HEK293 (cell line): Measurements from ENCODE around the gene ARG2.
A peak's percentile ranks its signal among the peaks of the same experiment; 100 is the strongest.

Experiments used
- BCL11A ChIP-seq: fragments of 450-650 bp; formaldehyde crosslinking; IDR thresholded peaks from 2 replicates; pipeline ENCODE4 v1.5.1; 2016; ENCODE audit warnings: low read depth, missing biosample characterization, missing genetic modification characterization
- GLI4 ChIP-seq: fragments of 450-650 bp; formaldehyde crosslinking; IDR thresholded peaks from 2 replicates; pipeline ENCODE4 v1.5.1; 2016; ENCODE audit warnings: missing biosample characterization, missing genetic modification characterization
- KLF10 ChIP-seq: fragments of 450-650 bp; IDR thresholded peaks from 2 replicates; pipeline ENCODE4 v1.5.1; 2018; ENCODE audit warnings: missing biosample characterization, mild to moderate bottlenecking, missing genetic modification characterization
- KLF9 ChIP-seq: fragments of 450-650 bp; formaldehyde crosslinking; IDR thresholded peaks from 2 replicates; pipeline ENCODE4 v1.5.1; 2016; ENCODE audit warnings: missing biosample characterization, missing genetic modification characterization, low read depth
- MEIS1 ChIP-seq: sonication (generic); formaldehyde crosslinking; IDR thresholded peaks from 2 replicates; pipeline ENCODE4 v1.8.1; 2022; ENCODE audit warnings: missing genetic modification reagents, mild to moderate bottlenecking, borderline replicate concordance
- MZF1 ChIP-seq: fragments of 450-650 bp; formaldehyde crosslinking; IDR thresholded peaks from 2 replicates; pipeline ENCODE4 v1.5.1; 2017; ENCODE audit warnings: missing biosample characterization, missing genetic modification characterization, borderline replicate concordance
- OSR2 ChIP-seq: fragments of 450-650 bp; formaldehyde crosslinking; IDR thresholded peaks from 2 replicates; pipeline ENCODE4 v1.5.1; 2016; ENCODE audit warnings: missing biosample characterization, missing genetic modification characterization
- OVOL3 ChIP-seq: fragments of 450-650 bp; formaldehyde crosslinking; IDR thresholded peaks from 2 replicates; pipeline ENCODE4 v1.5.1; 2016; ENCODE audit warnings: missing biosample characterization, missing genetic modification characterization
- SP2 ChIP-seq: fragments of 450-650 bp; formaldehyde crosslinking; IDR thresholded peaks from 2 replicates; pipeline ENCODE4 v1.5.1; 2016; ENCODE audit warnings: missing biosample characterization, missing genetic modification characterization
- SP3 ChIP-seq: fragments of 450-650 bp; formaldehyde crosslinking; IDR thresholded peaks from 2 replicates; pipeline ENCODE4 v1.5.1; 2016; ENCODE audit warnings: missing biosample characterization, missing genetic modification characterization
- SP7 ChIP-seq: fragments of 450-650 bp; formaldehyde crosslinking; IDR thresholded peaks from 2 replicates; pipeline ENCODE4 v1.5.1; 2016; ENCODE audit warnings: missing biosample characterization, missing genetic modification characterization
- YY1 ChIP-seq: fragments of 450-650 bp; formaldehyde crosslinking; IDR thresholded peaks from 2 replicates; pipeline ENCODE4 v1.5.1; 2018; ENCODE audit warnings: missing biosample characterization, missing genetic modification characterization
- ZBTB20 ChIP-seq: fragments of 450-650 bp; formaldehyde crosslinking; IDR thresholded peaks from 2 replicates; pipeline ENCODE4 v1.5.1; 2016; ENCODE audit warnings: missing biosample characterization, missing genetic modification characterization
- ZEB2 ChIP-seq: fragments of 450-650 bp; formaldehyde crosslinking; IDR thresholded peaks from 2 replicates; pipeline ENCODE4 v1.5.1; 2016; ENCODE audit warnings: missing biosample characterization, missing genetic modification characterization
- ZFHX2 ChIP-seq: fragments of 450-650 bp; formaldehyde crosslinking; conservative IDR thresholded peaks from 2 replicates; pipeline ENCODE4 v1.5.1; 2016; ENCODE audit warnings: missing biosample characterization, missing genetic modification characterization
- ZNF112 ChIP-seq: fragments of 450-650 bp; formaldehyde crosslinking; IDR thresholded peaks from 2 replicates; pipeline ENCODE4 v1.5.0; 2017; ENCODE audit warnings: missing biosample characterization, missing genetic modification characterization
- ZNF114 ChIP-seq: fragments of 450-650 bp; formaldehyde crosslinking; IDR thresholded peaks from 2 replicates; pipeline ENCODE4 v1.5.0; 2017; ENCODE audit warnings: missing biosample characterization, missing genetic modification characterization
- ZNF121 ChIP-seq: fragments of 450-650 bp; formaldehyde crosslinking; IDR thresholded peaks from 2 replicates; pipeline ENCODE4 v1.5.1; 2016; ENCODE audit warnings: missing biosample characterization, missing genetic modification characterization
- ZNF133 ChIP-seq: fragments of 450-650 bp; formaldehyde crosslinking; IDR thresholded peaks from 2 replicates; pipeline ENCODE4 v1.5.1; 2016; ENCODE audit warnings: missing biosample characterization, missing genetic modification characterization
- ZNF155 ChIP-seq: fragments of 450-650 bp; formaldehyde crosslinking; IDR thresholded peaks from 2 replicates; pipeline ENCODE4 v1.5.1; 2016; ENCODE audit warnings: missing biosample characterization, missing genetic modification characterization
- ZNF157 ChIP-seq: fragments of 450-650 bp; formaldehyde crosslinking; IDR thresholded peaks from 2 replicates; pipeline ENCODE4 v1.5.1; 2016; ENCODE audit warnings: missing biosample characterization, missing genetic modification characterization
- ZNF24 ChIP-seq: fragments of 450-650 bp; formaldehyde crosslinking; IDR thresholded peaks from 2 replicates; pipeline ENCODE4 v1.5.1; 2016; ENCODE audit warnings: missing biosample characterization, missing genetic modification characterization
- ZNF248 ChIP-seq: fragments of 450-650 bp; formaldehyde crosslinking; IDR thresholded peaks from 2 replicates; pipeline ENCODE4 v1.5.1; 2017; ENCODE audit warnings: missing biosample characterization, missing genetic modification characterization
- ZNF274 ChIP-seq, 2 experiments: fragments of 200-500 bp in 1 of 2; fragments of 450-650 bp in 1 of 2; sonication (Bioruptor generic) in 1 of 2; formaldehyde crosslinking in 1 of 2; IDR thresholded peaks; 2 replicates each; pipeline versions ENCODE4 v1.5.1 to v1.6.1; 2014 to 2016; ENCODE audit warnings: borderline replicate concordance in 1 of 2, inconsistent platforms in 1 of 2, low read length in 1 of 2, missing biosample characterization in 1 of 2, missing genetic modification characterization in 1 of 2
- ZNF423 ChIP-seq: fragments of 450-650 bp; formaldehyde crosslinking; IDR thresholded peaks from 2 replicates; pipeline ENCODE4 v1.5.1; 2016; ENCODE audit warnings: missing biosample characterization, missing genetic modification characterization
- ZNF558 ChIP-seq: fragments of 450-650 bp; formaldehyde crosslinking; IDR thresholded peaks from 2 replicates; pipeline ENCODE4 v1.5.1; 2016; ENCODE audit warnings: missing biosample characterization, missing genetic modification characterization
- ZNF600 ChIP-seq: fragments of 450-650 bp; formaldehyde crosslinking; IDR thresholded peaks from 2 replicates; pipeline ENCODE4 v1.5.1; 2016; ENCODE audit warnings: missing biosample characterization, missing genetic modification characterization
- ZNF610 ChIP-seq: fragments of 450-650 bp; formaldehyde crosslinking; IDR thresholded peaks from 2 replicates; pipeline ENCODE4 v1.5.1; 2016; ENCODE audit warnings: missing biosample characterization, missing genetic modification characterization, borderline replicate concordance
- ZNF624 ChIP-seq: fragments of 450-650 bp; formaldehyde crosslinking; IDR thresholded peaks from 2 replicates; pipeline ENCODE4 v1.5.1; 2017; ENCODE audit warnings: missing biosample characterization, missing genetic modification characterization
- ZNF837 ChIP-seq: fragments of 450-650 bp; formaldehyde crosslinking; IDR thresholded peaks from 2 replicates; pipeline ENCODE4 v1.5.1; 2016; ENCODE audit warnings: missing biosample characterization, missing genetic modification characterization
- ZSCAN23 ChIP-seq: fragments of 450-650 bp; formaldehyde crosslinking; IDR thresholded peaks from 2 replicates; pipeline ENCODE4 v1.5.1; 2016; ENCODE audit warnings: missing biosample characterization, missing genetic modification characterization
- TF ChIP-seq, protein P1 (sequence below): fragments of 450-650 bp; formaldehyde crosslinking; IDR thresholded peaks from 2 replicates; pipeline ENCODE4 v1.5.1; 2017; ENCODE audit warnings: missing biosample characterization, missing genetic modification characterization
- TF ChIP-seq, protein P2 (sequence below): fragments of 450-650 bp; formaldehyde crosslinking; conservative IDR thresholded peaks from 2 replicates; pipeline ENCODE4 v1.5.1; 2016; ENCODE audit warnings: low read depth, missing biosample characterization, missing genetic modification characterization
- TF ChIP-seq, protein P3 (sequence below): fragments of 450-650 bp; formaldehyde crosslinking; IDR thresholded peaks from 2 replicates; pipeline ENCODE4 v1.5.1; 2016; ENCODE audit warnings: missing biosample characterization, missing genetic modification characterization
- TF ChIP-seq, protein P4 (sequence below): fragments of 450-650 bp; IDR thresholded peaks from 2 replicates; pipeline ENCODE4 v1.5.1; 2018; ENCODE audit warnings: missing biosample characterization, mild to moderate bottlenecking, missing genetic modification characterization

The ARG2 gene

DNA sequence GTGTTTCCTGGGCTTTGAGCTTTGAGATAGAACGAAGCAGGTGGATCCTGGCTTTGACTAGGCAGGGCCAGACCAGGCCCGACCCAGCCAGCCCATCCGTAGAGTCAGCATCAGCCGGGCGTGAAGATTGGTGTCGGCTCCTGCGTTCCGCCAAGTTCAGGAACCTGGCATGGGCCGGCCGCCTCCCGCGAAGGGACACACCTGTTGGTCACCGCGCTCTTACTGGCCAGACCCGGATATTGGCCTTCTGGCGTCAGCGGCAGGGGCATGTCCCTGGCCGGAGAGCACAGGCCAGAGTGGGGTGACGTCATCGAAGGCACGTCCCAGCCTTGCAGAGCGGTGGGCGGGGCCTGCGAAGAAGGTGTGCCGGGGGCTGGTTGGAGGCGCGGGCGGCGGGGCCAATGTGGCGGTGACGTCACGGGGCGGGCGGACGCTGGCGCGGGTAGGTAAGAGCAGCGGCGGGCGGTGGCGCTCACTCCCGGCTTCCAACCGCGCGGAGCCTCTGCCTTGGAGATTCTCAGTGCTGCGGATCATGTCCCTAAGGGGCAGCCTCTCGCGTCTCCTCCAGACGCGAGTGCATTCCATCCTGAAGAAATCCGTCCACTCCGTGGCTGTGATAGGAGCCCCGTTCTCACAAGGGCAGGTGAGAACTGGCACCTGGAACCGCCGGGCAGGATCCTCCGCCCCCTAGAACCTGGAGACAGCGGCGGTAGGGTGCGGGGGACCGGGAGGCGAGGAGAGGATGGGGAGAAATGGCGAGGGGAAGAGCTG, at the start of gene ARG2 (continued):
- TF ChIP-seq, protein P1, sequence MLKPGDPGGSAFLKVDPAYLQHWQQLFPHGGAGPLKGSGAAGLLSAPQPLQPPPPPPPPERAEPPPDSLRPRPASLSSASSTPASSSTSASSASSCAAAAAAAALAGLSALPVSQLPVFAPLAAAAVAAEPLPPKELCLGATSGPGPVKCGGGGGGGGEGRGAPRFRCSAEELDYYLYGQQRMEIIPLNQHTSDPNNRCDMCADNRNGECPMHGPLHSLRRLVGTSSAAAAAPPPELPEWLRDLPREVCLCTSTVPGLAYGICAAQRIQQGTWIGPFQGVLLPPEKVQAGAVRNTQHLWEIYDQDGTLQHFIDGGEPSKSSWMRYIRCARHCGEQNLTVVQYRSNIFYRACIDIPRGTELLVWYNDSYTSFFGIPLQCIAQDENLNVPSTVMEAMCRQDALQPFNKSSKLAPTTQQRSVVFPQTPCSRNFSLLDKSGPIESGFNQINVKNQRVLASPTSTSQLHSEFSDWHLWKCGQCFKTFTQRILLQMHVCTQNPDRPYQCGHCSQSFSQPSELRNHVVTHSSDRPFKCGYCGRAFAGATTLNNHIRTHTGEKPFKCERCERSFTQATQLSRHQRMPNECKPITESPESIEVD, result no peak
- TF ChIP-seq, protein P2, sequence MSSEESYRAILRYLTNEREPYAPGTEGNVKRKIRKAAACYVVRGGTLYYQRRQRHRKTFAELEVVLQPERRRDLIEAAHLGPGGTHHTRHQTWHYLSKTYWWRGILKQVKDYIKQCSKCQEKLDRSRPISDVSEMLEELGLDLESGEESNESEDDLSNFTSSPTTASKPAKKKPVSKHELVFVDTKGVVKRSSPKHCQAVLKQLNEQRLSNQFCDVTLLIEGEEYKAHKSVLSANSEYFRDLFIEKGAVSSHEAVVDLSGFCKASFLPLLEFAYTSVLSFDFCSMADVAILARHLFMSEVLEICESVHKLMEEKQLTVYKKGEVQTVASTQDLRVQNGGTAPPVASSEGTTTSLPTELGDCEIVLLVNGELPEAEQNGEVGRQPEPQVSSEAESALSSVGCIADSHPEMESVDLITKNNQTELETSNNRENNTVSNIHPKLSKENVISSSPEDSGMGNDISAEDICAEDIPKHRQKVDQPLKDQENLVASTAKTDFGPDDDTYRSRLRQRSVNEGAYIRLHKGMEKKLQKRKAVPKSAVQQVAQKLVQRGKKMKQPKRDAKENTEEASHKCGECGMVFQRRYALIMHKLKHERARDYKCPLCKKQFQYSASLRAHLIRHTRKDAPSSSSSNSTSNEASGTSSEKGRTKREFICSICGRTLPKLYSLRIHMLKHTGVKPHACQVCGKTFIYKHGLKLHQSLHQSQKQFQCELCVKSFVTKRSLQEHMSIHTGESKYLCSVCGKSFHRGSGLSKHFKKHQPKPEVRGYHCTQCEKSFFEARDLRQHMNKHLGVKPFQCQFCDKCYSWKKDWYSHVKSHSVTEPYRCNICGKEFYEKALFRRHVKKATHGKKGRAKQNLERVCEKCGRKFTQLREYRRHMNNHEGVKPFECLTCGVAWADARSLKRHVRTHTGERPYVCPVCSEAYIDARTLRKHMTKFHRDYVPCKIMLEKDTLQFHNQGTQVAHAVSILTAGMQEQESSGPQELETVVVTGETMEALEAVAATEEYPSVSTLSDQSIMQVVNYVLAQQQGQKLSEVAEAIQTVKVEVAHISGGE (tag by site-specific recombination), result no peak
- TF ChIP-seq OSR2 (tag by site-specific recombination) (no peak), ZNF133 (no peak), MZF1 (tag by site-specific recombination) (no peak), ZNF423 (tag by site-specific recombination) (peak; percentile 41; the same call in 1 of the 2 replicates), ZFHX2 (peak; percentile 86), ZNF114 (tag by site-specific recombination) (no peak), ZNF157 (tag by site-specific recombination) (no peak), KLF10 (peak; percentile 100), ZNF624 (no peak), ZNF837 (tag by site-specific recombination) (no peak), GLI4 (tag by site-specific recombination) (no peak), SP3 (tag by site-specific recombination) (peak; percentile 92), ZNF558 (no peak), OVOL3 (no peak; the same call in 1 of the 2 replicates), ZSCAN23 (tag by site-specific recombination) (0 out of 2 replicates have a peak, but pooled peaks have one; percentile 11), YY1 (tag by site-specific recombination) (no peak), SP7 (tag by site-specific recombination) (peak; percentile 89), BCL11A (peak; percentile 92), ZNF248 (tag by site-specific recombination) (no peak), ZNF121 (no peak), ZNF155 (tag by site-specific recombination) (no peak), ZNF610 (tag by site-specific recombination) (0 out of 2 replicates have a peak, but pooled peaks have one; percentile 23), KLF9 (tag by site-specific recombination) (peak; percentile 96), ZBTB20 (peak; percentile 29; the same call in 1 of the 2 replicates), SP2 (peak; percentile 96), ZNF274 (IDR thresholded peaks at IDR 0.05; ENCODE audit: low read length) (no peak), ZNF274 (tag by site-specific recombination; IDR thresholded peaks at IDR 0.05; ENCODE audit: borderline replicate concordance) (no peak), ZNF24 (tag by site-specific recombination) (peak; percentile 56), ZEB2 (tag by site-specific recombination) (peak; percentile 94), ZNF600 (tag by site-specific recombination) (peak; percentile 85), MEIS1 (no peak), ZNF112 (tag by site-specific recombination) (no peak)
- TF ChIP-seq, protein P3, sequence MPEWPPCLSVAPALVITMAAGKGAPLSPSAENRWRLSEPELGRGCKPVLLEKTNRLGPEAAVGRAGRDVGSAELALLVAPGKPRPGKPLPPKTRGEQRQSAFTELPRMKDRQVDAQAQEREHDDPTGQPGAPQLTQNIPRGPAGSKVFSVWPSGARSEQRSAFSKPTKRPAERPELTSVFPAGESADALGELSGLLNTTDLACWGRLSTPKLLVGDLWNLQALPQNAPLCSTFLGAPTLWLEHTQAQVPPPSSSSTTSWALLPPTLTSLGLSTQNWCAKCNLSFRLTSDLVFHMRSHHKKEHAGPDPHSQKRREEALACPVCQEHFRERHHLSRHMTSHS (tag by site-specific recombination), result no peak
- TF ChIP-seq, protein P4, sequence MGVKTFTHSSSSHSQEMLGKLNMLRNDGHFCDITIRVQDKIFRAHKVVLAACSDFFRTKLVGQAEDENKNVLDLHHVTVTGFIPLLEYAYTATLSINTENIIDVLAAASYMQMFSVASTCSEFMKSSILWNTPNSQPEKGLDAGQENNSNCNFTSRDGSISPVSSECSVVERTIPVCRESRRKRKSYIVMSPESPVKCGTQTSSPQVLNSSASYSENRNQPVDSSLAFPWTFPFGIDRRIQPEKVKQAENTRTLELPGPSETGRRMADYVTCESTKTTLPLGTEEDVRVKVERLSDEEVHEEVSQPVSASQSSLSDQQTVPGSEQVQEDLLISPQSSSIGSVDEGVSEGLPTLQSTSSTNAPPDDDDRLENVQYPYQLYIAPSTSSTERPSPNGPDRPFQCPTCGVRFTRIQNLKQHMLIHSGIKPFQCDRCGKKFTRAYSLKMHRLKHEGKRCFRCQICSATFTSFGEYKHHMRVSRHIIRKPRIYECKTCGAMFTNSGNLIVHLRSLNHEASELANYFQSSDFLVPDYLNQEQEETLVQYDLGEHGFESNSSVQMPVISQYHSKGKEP (tag by site-specific recombination), result no peak
